HG03108 (cell line): ENCODE measurements around the gene DDX43.
"Not testable (repeated sequence)": the region's sequence is repeated elsewhere in the genome, so short reads cannot be mapped to it uniquely, and the experiment has no call there.

Experiments
- ATAC-seq: cut with Tn5 transposase; IDR thresholded peaks from one replicate; pipeline ENCODE4 v1.9.1; 2021; ENCODE audit warnings: moderate library complexity; ENCODE audit not compliant: unreplicated experiment

The DDX43 gene

GRCh38 chr6:73394577-73395354 is at the start of gene DDX43:
Gene DDX43 (plus strand): TSS chr6:73394828. CDS start chr6:73394906, 78 bp downstream.
- no peak for ATAC-seq

- no peak for ATAC-seq
Observed at GRCh38 chr6:73348550-73349204, 46.0 kb upstream of the DDX43 start.

DNA sequence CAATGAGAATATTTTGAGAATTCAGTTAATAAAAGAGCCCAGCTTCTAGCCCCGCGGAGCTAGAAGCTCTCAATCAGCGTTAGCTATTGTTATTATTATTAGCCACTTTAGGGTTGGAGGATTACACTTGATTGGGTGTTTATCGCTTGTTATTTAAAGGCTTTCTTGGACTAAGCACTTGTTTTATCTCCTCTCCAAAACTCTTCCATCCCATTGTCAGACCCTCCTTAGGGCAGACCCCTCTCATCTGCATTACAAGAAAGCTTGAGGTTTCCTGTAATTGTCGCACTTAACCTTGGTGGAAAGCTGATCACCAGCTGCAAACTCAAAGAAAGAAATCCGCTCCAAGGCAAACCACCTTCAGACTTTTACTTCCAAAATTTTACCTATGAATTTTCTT is 45.3 kb upstream of the DDX43 start:
- no peak for ATAC-seq

GRCh38 chr6:73353636-73354593 is 40.7 kb upstream of the DDX43 start, which contains the start of gene DPPA5:
Gene DPPA5 (minus strand): TSS chr6:73354276. CDS start chr6:73354225, 51 bp downstream.
- no peak for ATAC-seq

DNA sequence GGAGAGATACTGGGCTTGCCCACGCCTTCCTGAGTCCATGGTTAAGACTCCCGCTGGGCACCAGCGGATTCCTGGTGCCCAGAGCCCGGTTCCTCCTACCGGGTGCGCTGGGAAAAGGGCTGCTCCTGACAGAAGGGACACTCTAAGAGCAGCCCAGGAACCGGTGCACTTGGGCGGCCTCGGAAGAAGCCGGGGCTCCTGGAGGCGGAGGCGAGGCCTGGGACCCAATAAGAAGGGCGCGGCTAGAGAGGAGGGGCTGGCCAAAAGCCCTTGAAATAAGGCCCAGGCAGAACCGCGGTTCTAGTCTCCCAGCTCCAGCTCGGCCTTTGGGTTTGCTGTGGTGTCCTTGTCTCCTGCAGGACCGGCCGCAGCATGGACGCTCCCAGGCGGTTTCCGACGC is 32.3 kb upstream of the DDX43 start, which contains the start of gene KHDC3L:
Gene KHDC3L, plus strand, starts transcription at position 301 of the 400 bp plus-strand sequence. Its CDS starts 72 bp downstream, at position 373.
- no peak for ATAC-seq

DNA sequence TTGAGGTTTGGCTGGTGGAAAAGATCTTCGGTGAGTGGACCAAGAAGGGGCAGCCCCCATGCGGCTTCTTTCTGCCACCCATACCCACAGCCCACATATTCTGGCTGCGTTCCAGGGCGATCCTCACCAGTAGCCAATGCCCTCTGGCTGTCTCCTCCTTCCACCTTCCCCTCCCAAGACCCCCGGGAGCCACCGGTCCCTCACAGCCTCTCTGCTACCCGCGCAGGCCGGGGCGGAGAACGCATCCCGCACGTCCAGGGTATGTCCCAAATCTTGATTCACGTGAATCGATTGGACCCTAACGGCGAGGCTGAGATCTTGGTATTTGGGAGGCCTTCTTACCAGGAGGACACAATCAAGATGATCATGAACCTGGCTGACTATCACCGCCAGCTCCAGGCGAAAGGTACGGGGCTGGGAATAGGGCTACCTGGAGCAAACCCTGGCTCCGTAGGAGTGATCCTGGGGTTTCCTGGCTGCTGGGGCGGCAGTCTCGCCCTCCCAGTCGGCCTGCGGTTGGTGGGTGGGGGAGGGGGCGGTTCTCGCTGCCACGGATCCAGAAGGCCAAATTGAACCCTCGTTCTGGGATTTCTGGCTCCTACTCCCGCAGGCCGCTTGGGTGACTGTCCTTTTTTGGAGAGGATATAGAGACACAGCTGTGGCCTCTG is 31.6 kb upstream of the DDX43 start:
- no peak for ATAC-seq

- ATAC-seq, result no peak
Observed at GRCh38 chr6:73363537-73363875, 31.1 kb upstream of the DDX43 start.

DNA sequence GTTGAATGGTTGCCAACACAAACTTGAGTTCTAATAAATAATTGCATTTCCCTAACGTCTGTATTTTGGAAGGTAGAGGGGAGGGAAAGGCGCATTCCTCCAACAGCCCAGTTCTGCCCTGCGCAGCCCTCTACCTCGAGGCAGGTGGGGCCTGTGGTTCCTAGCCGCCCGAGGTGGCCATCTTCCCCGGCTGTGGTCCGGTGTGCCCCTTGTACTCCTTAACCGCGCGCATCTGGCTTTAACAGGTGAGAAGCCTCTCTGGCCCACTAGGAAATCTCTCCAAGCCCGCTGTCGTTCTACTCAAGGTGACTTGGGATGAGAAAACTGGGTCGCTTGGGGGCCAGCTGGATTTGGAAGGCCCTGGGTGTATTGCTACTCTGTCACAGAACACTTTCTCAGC is 30.5 kb upstream of the DDX43 start:
- no peak for ATAC-seq

DNA sequence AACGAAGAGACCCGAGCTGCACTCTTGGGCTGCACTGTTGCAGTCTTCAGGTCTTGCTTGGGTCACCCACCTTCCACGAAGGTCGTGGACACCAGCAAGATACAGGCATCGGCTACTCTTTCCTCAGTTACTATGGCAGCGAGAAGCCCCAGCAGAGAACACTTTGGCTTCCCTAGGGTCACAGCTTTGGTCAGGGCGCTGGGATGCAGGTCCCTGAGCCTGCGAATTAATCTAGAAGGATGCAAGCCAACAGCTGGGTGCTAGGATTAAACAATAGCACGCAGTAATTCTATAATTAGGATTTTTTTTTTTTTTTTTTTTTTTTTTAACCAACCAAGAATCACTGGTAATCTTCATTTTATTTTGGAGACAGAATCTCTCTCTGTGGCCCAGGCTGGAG is 30.1 kb upstream of the DDX43 start:
- no peak for ATAC-seq

- no peak for ATAC-seq
Observed at GRCh38 chr6:73367761-73368355, 26.8 kb upstream of the DDX43 start.

- no peak for ATAC-seq
Observed at GRCh38 chr6:73368675-73369074, 26.0 kb upstream of the DDX43 start.

- ATAC-seq, result no peak
Observed at GRCh38 chr6:73369157-73369556, 25.5 kb upstream of the DDX43 start.

DNA sequence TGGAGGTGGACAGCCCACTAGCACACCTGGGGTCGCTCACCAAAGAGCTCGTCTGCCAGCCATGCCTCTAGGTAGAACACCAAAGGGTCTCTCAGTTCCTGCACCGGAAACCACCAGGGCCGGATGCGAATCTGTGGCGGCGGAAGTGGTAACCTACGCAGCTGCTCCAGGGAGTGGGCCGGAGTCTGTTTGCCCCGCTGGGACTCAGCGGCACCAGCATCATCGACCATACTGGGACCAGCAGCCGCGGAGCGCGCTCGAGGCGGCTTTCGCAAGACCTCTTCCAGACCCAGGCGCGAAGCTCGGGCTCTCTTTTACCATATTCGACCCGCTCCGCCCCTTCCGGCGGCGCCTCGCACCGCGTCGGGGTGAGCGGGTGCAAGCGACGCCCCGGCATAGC is 25.1 kb upstream of the DDX43 start, which contains the start of gene OOEP:
Gene OOEP, minus strand, starts transcription at position 335 of the 400 bp plus-strand sequence. Its CDS starts 105 bp downstream, at position 230.
- no peak for ATAC-seq

- ATAC-seq, result no peak
Observed at GRCh38 chr6:73371984-73372383, 22.6 kb upstream of the DDX43 start.

GRCh38 chr6:73372516-73372915 is 22.1 kb upstream of the DDX43 start:
- ATAC-seq, result no peak

DNA sequence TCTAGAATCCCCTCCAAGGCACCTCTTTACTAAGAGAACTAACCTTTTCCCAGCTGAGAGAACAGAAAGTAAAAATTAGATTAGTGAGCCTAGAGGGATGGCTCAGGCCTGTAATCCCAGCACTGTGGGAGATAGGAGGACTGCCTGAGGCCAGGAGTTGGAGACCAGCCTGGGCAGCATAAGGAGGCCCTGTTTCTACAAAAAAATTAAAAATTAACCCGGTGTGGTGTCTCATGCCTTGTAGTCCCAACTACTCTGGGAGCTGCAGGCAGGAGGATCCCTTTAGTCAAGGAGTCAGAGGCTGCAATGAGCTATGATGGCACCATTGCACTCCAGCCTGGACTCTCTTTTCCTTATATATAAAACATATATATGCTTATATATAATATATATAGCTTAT is 19.4 kb upstream of the DDX43 start:
- no peak for ATAC-seq

DNA sequence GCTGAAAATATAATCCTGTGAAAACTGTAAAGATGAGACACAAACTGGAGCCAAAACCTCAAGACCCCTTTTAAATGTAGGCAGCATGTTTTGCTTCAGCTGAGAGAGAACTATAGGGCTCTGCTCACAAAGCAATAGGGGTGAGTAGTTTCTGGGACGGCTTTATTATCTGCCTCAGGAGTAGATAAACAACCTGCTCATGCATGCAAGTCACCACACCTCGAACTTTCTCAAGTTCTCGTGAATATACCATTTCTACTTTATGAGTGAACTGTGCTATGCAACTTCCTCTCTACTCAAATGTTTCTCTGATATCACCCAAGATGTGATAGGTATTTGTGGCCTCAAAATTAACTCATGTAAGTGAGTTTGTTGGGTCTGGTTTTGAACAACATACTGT is 17.4 kb upstream of the DDX43 start:
- no peak for ATAC-seq

DNA sequence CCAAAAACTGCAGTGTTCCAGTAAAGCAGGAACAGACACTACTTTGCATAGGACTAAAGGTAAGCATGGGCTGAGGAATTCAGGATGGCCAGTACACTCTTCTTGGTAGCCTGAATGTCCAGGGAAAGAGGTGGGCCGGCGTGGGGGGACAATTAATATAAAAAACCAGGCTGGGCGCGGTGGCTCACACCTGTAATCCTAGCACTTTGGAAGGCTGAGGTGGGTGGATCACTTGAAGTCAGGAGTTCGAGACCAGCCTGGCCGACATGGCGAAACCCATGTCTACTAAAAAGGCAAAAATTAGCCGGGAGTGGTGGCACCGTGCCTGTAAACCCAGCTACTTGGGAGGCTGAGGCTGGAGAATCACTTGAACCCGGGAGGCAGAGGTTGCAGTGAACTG is 13.1 kb upstream of the DDX43 start:
- not testable (repeated sequence) for ATAC-seq

- no peak for ATAC-seq
Observed at GRCh38 chr6:73382462-73383113, 12.0 kb upstream of the DDX43 start.

GRCh38 chr6:73388433-73388799 is 6.2 kb upstream of the DDX43 start:
- peak; percentile 19 for ATAC-seq
